ENCODE data around the gene SNAPC5.

DNA sequence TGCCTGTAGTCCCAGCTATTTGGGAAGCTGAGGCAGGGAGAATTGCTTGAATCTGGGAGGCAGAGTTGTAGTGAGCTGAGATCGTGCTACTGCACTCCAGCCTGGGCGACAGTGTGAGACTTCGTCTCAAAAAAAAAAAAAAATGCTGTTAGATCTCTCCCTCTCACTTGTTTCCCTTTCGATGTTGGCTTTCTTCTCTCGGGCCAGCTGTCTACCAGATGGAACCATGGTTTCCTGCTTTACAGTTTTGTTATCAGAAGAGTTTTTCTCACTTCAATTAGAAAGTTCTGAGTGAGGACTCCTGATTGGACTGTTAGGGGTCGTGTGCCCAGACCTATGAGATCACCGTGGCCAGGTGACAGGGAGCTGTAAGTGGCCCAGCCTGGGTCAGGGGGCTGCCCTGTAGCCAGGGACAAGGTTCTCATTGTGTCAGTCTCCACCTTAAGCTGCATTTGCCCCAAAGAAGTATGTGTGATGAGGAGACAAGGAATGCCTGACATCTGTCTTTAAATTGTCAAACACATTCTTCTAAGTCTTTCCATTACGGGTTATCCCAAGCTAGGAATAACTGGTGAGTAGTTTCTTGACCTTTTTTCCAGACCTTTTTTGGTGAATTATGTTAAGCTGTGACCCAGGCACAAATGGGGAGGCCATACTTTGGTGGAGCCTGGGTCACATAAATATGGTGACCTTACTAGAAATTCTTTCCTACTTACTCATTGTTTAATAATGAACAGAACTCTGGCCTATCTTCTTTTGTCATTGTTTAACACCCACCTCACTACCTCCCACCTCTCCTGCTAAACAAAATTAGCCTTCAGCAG is 25.2 kb downstream of the SNAPC5 start:
- TF ChIP-seq, protein P1, sequence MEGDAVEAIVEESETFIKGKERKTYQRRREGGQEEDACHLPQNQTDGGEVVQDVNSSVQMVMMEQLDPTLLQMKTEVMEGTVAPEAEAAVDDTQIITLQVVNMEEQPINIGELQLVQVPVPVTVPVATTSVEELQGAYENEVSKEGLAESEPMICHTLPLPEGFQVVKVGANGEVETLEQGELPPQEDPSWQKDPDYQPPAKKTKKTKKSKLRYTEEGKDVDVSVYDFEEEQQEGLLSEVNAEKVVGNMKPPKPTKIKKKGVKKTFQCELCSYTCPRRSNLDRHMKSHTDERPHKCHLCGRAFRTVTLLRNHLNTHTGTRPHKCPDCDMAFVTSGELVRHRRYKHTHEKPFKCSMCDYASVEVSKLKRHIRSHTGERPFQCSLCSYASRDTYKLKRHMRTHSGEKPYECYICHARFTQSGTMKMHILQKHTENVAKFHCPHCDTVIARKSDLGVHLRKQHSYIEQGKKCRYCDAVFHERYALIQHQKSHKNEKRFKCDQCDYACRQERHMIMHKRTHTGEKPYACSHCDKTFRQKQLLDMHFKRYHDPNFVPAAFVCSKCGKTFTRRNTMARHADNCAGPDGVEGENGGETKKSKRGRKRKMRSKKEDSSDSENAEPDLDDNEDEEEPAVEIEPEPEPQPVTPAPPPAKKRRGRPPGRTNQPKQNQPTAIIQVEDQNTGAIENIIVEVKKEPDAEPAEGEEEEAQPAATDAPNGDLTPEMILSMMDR (IDR thresholded peaks at IDR 0.05; ENCODE audit: insufficient read depth, low read length, poor library complexity, severe bottlenecking) = no peak
- no peak for TF ChIP-seq EZH2phosphoT487 (conservative IDR thresholded peaks at IDR 0.05; ENCODE audit: low read length)

Measured in SU-DHL-6 (cell line).